Suprapubic skin (tissue), 4 donors: ENCODE results near the gene CDSN.

ENCODE experiments used
- CTCF ChIP-seq, 2 donors: fragments of 200-600 bp in 1 of 2; fragments of 450-650 bp in 1 of 2; sonication (generic) in 1 of 2; IDR thresholded peaks; one replicate each; pipeline ENCODE4 v1.5.1; 2016 to 2019; ENCODE audit warnings: antibody characterized with exemption in 2 of 2, mild to moderate bottlenecking in 1 of 2, moderate library complexity in 1 of 2
- EP300 ChIP-seq: sonication (generic); formaldehyde crosslinking; IDR thresholded peaks from one replicate; pipeline ENCODE4 v1.6.1; 2017; ENCODE audit warnings: antibody characterized with exemption
- POLR2A ChIP-seq, 2 donors: fragments of 450-650 bp; IDR thresholded peaks; one replicate each; pipeline ENCODE4 v1.6.1; 2017; ENCODE audit warnings: antibody characterized with exemption in 2 of 2, mild to moderate bottlenecking in 2 of 2, moderate library complexity in 2 of 2
- POLR2AphosphoS5 ChIP-seq, 3 donors: sonication (generic); formaldehyde crosslinking; IDR thresholded peaks; one replicate each; pipeline ENCODE4 v1.6.1; 2017; ENCODE audit warnings: antibody characterized with exemption in 3 of 3

GRCh38 chr6:31140643-31141042, 20.4 kb upstream of the CDSN start:
- no peak for TF ChIP-seq CTCF (IDR thresholded peaks at IDR 0.05)
- TF ChIP-seq POLR2AphosphoS5 (IDR thresholded peaks at IDR 0.05) = no peak
- no peak for TF ChIP-seq POLR2A (IDR thresholded peaks at IDR 0.05)
- TF ChIP-seq EP300 = no peak
